ENCODE measurements around the gene TRHDE. TPM values are rescaled to one million over a fixed set of nuclear protein-coding genes. Genes with fewer than 3 reads are reported as not detected.

The TRHDE gene
- total and polyA plus RNA-seq, 2 of the 13 experiments (the other 11 are each of a cell fraction or from before 2014, with no cell fraction given), result not detected

- DNase-seq (ENCODE audit: low spot score) (no peak), ATAC-seq (no peak), FAIRE-seq (no peak)
- Histone ChIP-seq H3K4me2 (ENCODE audit: low read depth, low read length) (no peak overlapping the region), H3K79me2 (ENCODE audit: insufficient read depth, low read length) (no peaks in the 10 kb centered on the region), H2AFZ (ENCODE audit: low read length) (no peak overlapping the region), H3K27me3 (ENCODE audit: control insufficient read depth in 1 of 2, insufficient read depth in 2 of 2, low read length in 2 of 2) (no peaks in the 10 kb centered on the region), H3K9ac (ENCODE audit: insufficient read depth, low read depth, low read length) (no peak overlapping the region), H3K4me1 (ENCODE audit: insufficient read depth, low read length) (no peaks in the 10 kb centered on the region), H3K27ac (ENCODE audit: extremely low read length, insufficient read depth, low read length) (no peak overlapping the region), H3K9me3 (ENCODE audit: low read length) (no peaks in the 10 kb centered on the region), H4K20me1 (ENCODE audit: insufficient read depth, low read length) (no peaks in the 10 kb centered on the region), H3K36me3 (replicated peaks in 1 of 2; ENCODE audit: control insufficient read depth in 1 of 2, insufficient read depth in 2 of 2, low read length in 2 of 2) (no peaks in the 10 kb centered on the region), H3K4me3 (replicated peaks in 1 of 3; ENCODE audit: insufficient read depth in 1 of 3, low read depth in 2 of 3, low read length in 3 of 3) (no peak overlapping the region)
- WGBS (ENCODE audit: low lambda C conversion rate), result 39% methylated on average over 4 of the region's 4 CpGs
- in situ Hi-C loops (cut with HindIII; ENCODE audit: extremely low pct_ligation_motif_present, low pct_unique_long_range_greater_than_20kb) (no loop called here), intact Hi-C loops (cut with micrococcal nuclease; ENCODE audit: unreplicated experiment) (no loop called here)
- BruUV-seq (replicated peaks), result no TSS peak
- POLR2A ChIA-PET, result no interaction called here
- TF ChIP-seq MEIS2 (CRISPR knock-in tag; IDR thresholded peaks at IDR 0.05) (no peak), ZNF180 (CRISPR knock-in tag; IDR thresholded peaks at IDR 0.05; ENCODE audit: borderline replicate concordance, low read depth) (no peak), STAT6 (CRISPR knock-in tag; IDR thresholded peaks at IDR 0.05; ENCODE audit: borderline replicate concordance) (no peak), ARID2 (CRISPR knock-in tag; IDR thresholded peaks at IDR 0.05; ENCODE audit: borderline replicate concordance) (no peak), SATB2 (CRISPR knock-in tag; IDR thresholded peaks at IDR 0.05) (no peak), RXRA (CRISPR knock-in tag; IDR thresholded peaks at IDR 0.05) (no peak), AHR (CRISPR knock-in tag; IDR thresholded peaks at IDR 0.05) (no peak), ZHX2 (IDR thresholded peaks at IDR 0.05; ENCODE audit: low read depth) (no peak), ZHX2 (CRISPR knock-in tag; IDR thresholded peaks at IDR 0.05; ENCODE audit: borderline replicate concordance) (no peak), NR2F2 (IDR thresholded peaks at IDR 0.05; ENCODE audit: borderline replicate concordance, low read depth) (no peak), SIX1 (CRISPR knock-in tag; IDR thresholded peaks at IDR 0.05; ENCODE audit: borderline replicate concordance) (no peak), POLR2A (IDR thresholded peaks at IDR 0.05; ENCODE audit: insufficient read depth in 1 of 2, low read depth in 2 of 2, low read length in 2 of 2) (no peak), ZNF749 (CRISPR knock-in tag; IDR thresholded peaks at IDR 0.05; ENCODE audit: borderline replicate concordance) (no peak), ESRRA (CRISPR knock-in tag; IDR thresholded peaks at IDR 0.05; ENCODE audit: low read depth) (no peak)
- CTCF ChIA-PET (ENCODE audit: low intra/inter-chr PET ratio, low total read pairs), result no interaction called here
These were observed 25.8 kb upstream of the TRHDE start for GRCh38 chr12:72246370-72246769.
